ENCODE data around the gene KRTAP4-4.
"Not testable (repeated sequence)": the region's sequence is repeated elsewhere in the genome, so short reads cannot be mapped to it uniquely, and the experiment has no call there.

Gene KRTAP4-4

GRCh38 chr17:41147531-41148204, 12.9 kb downstream of the KRTAP4-4 start:
- DNase-seq: no peak

- no peak for DNase-seq
Observed at GRCh38 chr17:41145261-41145660, 15.3 kb downstream of the KRTAP4-4 start.

- no peak for DNase-seq
Observed at GRCh38 chr17:41144846-41145245, 15.7 kb downstream of the KRTAP4-4 start.

- DNase-seq: no peak
Observed at GRCh38 chr17:41141361-41141760, 19.2 kb downstream of the KRTAP4-4 start.

- no peak for DNase-seq
Observed at GRCh38 chr17:41140360-41141131, 20.0 kb downstream of the KRTAP4-4 start, which contains the start of gene KRTAP4-6. Gene KRTAP4-6 (minus strand): TSS chr17:41140544. CDS start chr17:41140487, 57 bp downstream.

- not testable (repeated sequence) for DNase-seq
Observed at GRCh38 chr17:41139865-41140264, 20.7 kb downstream of the KRTAP4-4 start.

GRCh38 chr17:41133880-41134735, 26.4 kb downstream of the KRTAP4-4 start:
- no peak for DNase-seq

- no peak for DNase-seq
Observed at GRCh38 chr17:41131979-41132378, 28.6 kb downstream of the KRTAP4-4 start.

- no peak for DNase-seq
Observed at GRCh38 chr17:41127371-41127770, 33.2 kb downstream of the KRTAP4-4 start.

GRCh38 chr17:41126412-41126811, 34.1 kb downstream of the KRTAP4-4 start:
- no peak for DNase-seq

- DNase-seq: no peak
Observed at GRCh38 chr17:41125064-41125463, 35.5 kb downstream of the KRTAP4-4 start.

- not testable (repeated sequence) for DNase-seq
Observed at GRCh38 chr17:41123991-41124371, 36.6 kb downstream of the KRTAP4-4 start, which contains the start of gene KRTAP4-12. Gene KRTAP4-12 (minus strand): TSS chr17:41124182. CDS start chr17:41124122, 60 bp downstream.

- not testable (repeated sequence) for DNase-seq
Observed at GRCh38 chr17:41123292-41123990, 37.1 kb downstream of the KRTAP4-4 start.

- DNase-seq: no peak
Observed at GRCh38 chr17:41121742-41122141, 38.8 kb downstream of the KRTAP4-4 start.

GRCh38 chr17:41119696-41120690, 40.6 kb downstream of the KRTAP4-4 start:
- not testable (repeated sequence) for DNase-seq

GRCh38 chr17:41118721-41119120, 41.8 kb downstream of the KRTAP4-4 start:
- no peak for DNase-seq

GRCh38 chr17:41117846-41118386, 42.6 kb downstream of the KRTAP4-4 start, which contains the start of gene KRTAP4-11:
Gene KRTAP4-11 (minus strand): TSS chr17:41118373. CDS start chr17:41118315, 58 bp downstream.
- not testable (repeated sequence) for DNase-seq

- DNase-seq: no peak
Observed at GRCh38 chr17:41116297-41116696, 44.3 kb downstream of the KRTAP4-4 start.

GRCh38 chr17:41111151-41111885, 49.2 kb downstream of the KRTAP4-4 start:
- no peak for DNase-seq
